ENCODE data around the gene IFFO2.
A peak's percentile ranks its signal among the peaks of the same experiment; 100 is the strongest.

IFFO2 gene

GRCh38 chr1:18957136-18957521 is 653 bp upstream of the IFFO2 start:
- Histone ChIP-seq H3K9me2 (ENCODE audit: low read depth, low read length) (no peaks in the 10 kb centered on the region), H3K9ac (ENCODE audit: low read length) (peak overlapping the region; percentile 39; the same call in 1 of the 2 replicates), H3K79me2 (ENCODE audit: insufficient read depth, low read length) (no peaks in the 10 kb centered on the region), H3F3A (ENCODE audit: insufficient read depth, low read length) (no peaks in the 10 kb centered on the region), H4K20me1 (ENCODE audit: insufficient read depth, low read length) (no peaks in the 10 kb centered on the region), H3K27me3 (ENCODE audit: insufficient read depth, low read length) (peaks cover 6% of the 10 kb centered on the region; the same call in 1 of the 2 replicates), H3K4me3 (ENCODE audit: low read depth, low read length, poor library complexity, severe bottlenecking) (peak overlapping the region; percentile 59), H3K27ac (ENCODE audit: low read depth, low read length, poor library complexity, severe bottlenecking) (no peak overlapping the region), H3K9me3 (ENCODE audit: low read length) (no peaks in the 10 kb centered on the region), H3K4me2 (ENCODE audit: low read length) (peak overlapping the region; percentile 84), H3K36me3 (ENCODE audit: insufficient read depth, low read length) (no peaks in the 10 kb centered on the region), H2AFZ (ENCODE audit: low read length) (no peak overlapping the region), H3K4me1 (ENCODE audit: insufficient read depth, low read length, severe bottlenecking) (peaks cover 4% of the 10 kb centered on the region)
- TF ChIP-seq, protein P1, sequence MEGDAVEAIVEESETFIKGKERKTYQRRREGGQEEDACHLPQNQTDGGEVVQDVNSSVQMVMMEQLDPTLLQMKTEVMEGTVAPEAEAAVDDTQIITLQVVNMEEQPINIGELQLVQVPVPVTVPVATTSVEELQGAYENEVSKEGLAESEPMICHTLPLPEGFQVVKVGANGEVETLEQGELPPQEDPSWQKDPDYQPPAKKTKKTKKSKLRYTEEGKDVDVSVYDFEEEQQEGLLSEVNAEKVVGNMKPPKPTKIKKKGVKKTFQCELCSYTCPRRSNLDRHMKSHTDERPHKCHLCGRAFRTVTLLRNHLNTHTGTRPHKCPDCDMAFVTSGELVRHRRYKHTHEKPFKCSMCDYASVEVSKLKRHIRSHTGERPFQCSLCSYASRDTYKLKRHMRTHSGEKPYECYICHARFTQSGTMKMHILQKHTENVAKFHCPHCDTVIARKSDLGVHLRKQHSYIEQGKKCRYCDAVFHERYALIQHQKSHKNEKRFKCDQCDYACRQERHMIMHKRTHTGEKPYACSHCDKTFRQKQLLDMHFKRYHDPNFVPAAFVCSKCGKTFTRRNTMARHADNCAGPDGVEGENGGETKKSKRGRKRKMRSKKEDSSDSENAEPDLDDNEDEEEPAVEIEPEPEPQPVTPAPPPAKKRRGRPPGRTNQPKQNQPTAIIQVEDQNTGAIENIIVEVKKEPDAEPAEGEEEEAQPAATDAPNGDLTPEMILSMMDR (IDR thresholded peaks at IDR 0.05; ENCODE audit: low read length): no peak
- TF ChIP-seq EZH2 (IDR thresholded peaks at IDR 0.05; ENCODE audit: borderline replicate concordance, low read length): no peak

DNA sequence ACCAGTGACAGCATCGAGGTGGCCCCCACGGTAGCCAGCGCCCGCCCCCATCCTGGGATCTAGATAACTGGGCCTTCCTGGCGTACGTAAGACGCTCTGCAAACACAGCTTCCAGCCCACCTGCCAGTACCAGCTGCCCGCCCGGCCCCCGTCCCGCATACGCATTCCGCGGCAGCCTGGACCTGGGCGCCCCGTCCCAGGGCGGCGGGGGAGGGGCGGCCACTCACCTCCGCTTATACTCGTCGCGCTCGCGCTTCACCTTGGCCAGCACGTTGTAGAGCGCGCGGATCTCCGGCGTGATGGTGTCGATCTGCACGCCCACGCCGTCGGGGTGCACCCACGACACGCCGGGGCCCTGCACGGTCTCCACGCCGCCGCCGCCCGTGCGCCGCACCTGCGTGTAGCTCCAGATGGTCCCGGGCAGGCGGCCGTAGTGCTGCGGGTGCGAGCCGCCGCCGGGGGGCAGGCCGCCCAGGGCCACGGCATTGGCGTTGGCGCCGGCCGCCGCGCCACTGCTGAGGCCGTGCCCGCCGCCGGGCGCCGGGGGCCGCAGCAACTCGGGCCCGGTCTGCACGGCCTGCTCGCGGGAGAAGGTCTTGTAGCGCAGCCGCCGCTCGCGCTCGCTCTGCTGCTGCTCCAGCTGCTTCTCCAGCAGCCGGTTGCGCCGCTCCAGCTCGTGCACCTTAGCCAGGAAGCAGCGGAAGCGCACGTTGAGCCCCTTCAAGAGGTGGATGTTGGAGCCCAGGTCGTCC is 859 bp downstream of the IFFO2 start:
- no peak overlapping the region for H3K4me3 ChIP-seq (ENCODE audit: low read depth, low read length, poor library complexity, severe bottlenecking)
- H3K9me3 ChIP-seq (ENCODE audit: low read length): no peaks in the 10 kb centered on the region
- H3K4me1 ChIP-seq (ENCODE audit: insufficient read depth, low read length, severe bottlenecking): peaks cover 4% of the 10 kb centered on the region
- no peaks in the 10 kb centered on the region for H3F3A ChIP-seq (ENCODE audit: insufficient read depth, low read length)
- peaks cover 6% of the 10 kb centered on the region; the same call in 1 of the 2 replicates for H3K27me3 ChIP-seq (ENCODE audit: insufficient read depth, low read length)
- no peaks in the 10 kb centered on the region for H3K36me3 ChIP-seq (ENCODE audit: insufficient read depth, low read length)
- H2AFZ ChIP-seq (ENCODE audit: low read length): no peak overlapping the region
- no peak overlapping the region for H3K9ac ChIP-seq (ENCODE audit: low read length)
- H3K27ac ChIP-seq (ENCODE audit: low read depth, low read length, poor library complexity, severe bottlenecking): no peak overlapping the region
- H4K20me1 ChIP-seq (ENCODE audit: insufficient read depth, low read length): no peaks in the 10 kb centered on the region
- TF ChIP-seq, protein P1 (IDR thresholded peaks at IDR 0.05; ENCODE audit: low read length): no peak
- no peak for TF ChIP-seq EZH2 (IDR thresholded peaks at IDR 0.05; ENCODE audit: borderline replicate concordance, low read length)
- H3K4me2 ChIP-seq (ENCODE audit: low read length): peak overlapping the region; percentile 8; the same call in 1 of the 2 replicates
- no peaks in the 10 kb centered on the region for H3K9me2 ChIP-seq (ENCODE audit: low read depth, low read length)
- no peaks in the 10 kb centered on the region for H3K79me2 ChIP-seq (ENCODE audit: insufficient read depth, low read length)

DNA sequence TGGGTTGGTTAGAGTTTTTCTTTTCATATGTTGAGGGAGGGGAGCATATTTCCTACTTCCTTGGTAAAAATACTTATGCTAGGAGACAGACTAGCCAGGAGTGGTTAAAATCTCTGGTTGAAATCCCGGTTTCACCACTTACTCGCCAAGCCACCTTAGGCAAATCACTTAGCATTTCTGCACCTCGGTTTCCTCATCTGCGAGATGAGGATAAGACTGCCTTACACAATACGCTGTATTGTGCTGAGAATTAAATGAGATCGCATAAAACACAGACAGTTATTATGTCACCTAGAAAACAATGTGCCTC is 1.4 kb downstream of the IFFO2 start:
- Histone ChIP-seq H3K27ac (ENCODE audit: low read depth, low read length, poor library complexity, severe bottlenecking) (no peak overlapping the region), H3K9me3 (ENCODE audit: low read length) (no peaks in the 10 kb centered on the region), H3K4me2 (ENCODE audit: low read length) (peak overlapping the region; percentile 8; the same call in 1 of the 2 replicates)

More for the DNA sequence above, 1.4 kb downstream of the IFFO2 start:
- Histone ChIP-seq H3K9ac (ENCODE audit: low read length) (no peak overlapping the region), H3F3A (ENCODE audit: insufficient read depth, low read length) (no peaks in the 10 kb centered on the region), H3K79me2 (ENCODE audit: insufficient read depth, low read length) (no peaks in the 10 kb centered on the region), H2AFZ (ENCODE audit: low read length) (no peak overlapping the region), H4K20me1 (ENCODE audit: insufficient read depth, low read length) (no peaks in the 10 kb centered on the region), H3K36me3 (ENCODE audit: insufficient read depth, low read length) (no peaks in the 10 kb centered on the region), H3K4me1 (ENCODE audit: insufficient read depth, low read length, severe bottlenecking) (peaks cover 4% of the 10 kb centered on the region), H3K4me3 (ENCODE audit: low read depth, low read length, poor library complexity, severe bottlenecking) (no peak overlapping the region), H3K9me2 (ENCODE audit: low read depth, low read length) (no peaks in the 10 kb centered on the region), H3K27me3 (ENCODE audit: insufficient read depth, low read length) (peaks cover 6% of the 10 kb centered on the region; the same call in 1 of the 2 replicates)
- no peak for TF ChIP-seq EZH2 (IDR thresholded peaks at IDR 0.05; ENCODE audit: borderline replicate concordance, low read length)
- TF ChIP-seq, protein P1 (IDR thresholded peaks at IDR 0.05; ENCODE audit: low read length): no peak

All from OCI-LY1 (cell line).